ENCODE data around the gene PAK1.

DNA sequence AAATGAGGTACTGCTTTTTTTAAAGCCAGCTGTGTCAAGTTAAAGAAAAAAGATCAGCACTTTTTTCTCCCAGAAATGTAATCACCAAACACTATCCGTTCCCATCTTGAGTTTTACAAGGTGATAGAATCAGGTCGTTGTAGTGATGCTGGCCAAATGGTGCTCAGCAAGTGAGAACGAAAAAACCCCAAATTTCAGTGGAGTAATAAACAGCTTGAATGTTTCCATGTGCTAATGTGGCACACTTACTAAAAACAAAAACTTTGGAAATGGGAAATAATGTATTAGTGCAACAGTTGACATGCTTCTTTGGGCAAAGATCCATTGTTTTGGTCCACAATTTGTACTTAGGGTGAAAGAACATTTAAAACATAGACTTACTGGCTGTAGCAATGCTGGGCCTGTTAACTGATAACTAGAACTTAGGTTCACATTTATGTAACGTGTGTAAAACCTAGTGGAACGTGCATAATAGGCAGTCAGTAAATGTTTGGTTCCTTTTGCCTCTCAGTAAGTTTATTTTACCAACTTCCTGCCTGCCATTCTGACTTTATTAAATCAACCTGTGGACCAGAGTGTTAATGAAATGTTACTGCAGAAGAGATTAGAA lies 157.1 kb downstream of the PAK1 start:
- TF ChIP-seq, protein P1, sequence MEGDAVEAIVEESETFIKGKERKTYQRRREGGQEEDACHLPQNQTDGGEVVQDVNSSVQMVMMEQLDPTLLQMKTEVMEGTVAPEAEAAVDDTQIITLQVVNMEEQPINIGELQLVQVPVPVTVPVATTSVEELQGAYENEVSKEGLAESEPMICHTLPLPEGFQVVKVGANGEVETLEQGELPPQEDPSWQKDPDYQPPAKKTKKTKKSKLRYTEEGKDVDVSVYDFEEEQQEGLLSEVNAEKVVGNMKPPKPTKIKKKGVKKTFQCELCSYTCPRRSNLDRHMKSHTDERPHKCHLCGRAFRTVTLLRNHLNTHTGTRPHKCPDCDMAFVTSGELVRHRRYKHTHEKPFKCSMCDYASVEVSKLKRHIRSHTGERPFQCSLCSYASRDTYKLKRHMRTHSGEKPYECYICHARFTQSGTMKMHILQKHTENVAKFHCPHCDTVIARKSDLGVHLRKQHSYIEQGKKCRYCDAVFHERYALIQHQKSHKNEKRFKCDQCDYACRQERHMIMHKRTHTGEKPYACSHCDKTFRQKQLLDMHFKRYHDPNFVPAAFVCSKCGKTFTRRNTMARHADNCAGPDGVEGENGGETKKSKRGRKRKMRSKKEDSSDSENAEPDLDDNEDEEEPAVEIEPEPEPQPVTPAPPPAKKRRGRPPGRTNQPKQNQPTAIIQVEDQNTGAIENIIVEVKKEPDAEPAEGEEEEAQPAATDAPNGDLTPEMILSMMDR (IDR thresholded peaks at IDR 0.05): no peak
- no peak for TF ChIP-seq POLR2A (IDR thresholded peaks at IDR 0.05)
